HFF-Myc (cell line): ENCODE data around the gene ERAL1.

Experiments used
- DNase-seq: peaks from one replicate; pipeline ENCODE4 v3.0.0-alpha.2; 2011; ENCODE audit warnings: low read depth; ENCODE audit errors: extremely low read depth
- H3K4me3 ChIP-seq: replicated peaks from 2 replicates; pipeline ENCODE4 v1.5.1; 2011; ENCODE audit warnings: low read depth, mild to moderate bottlenecking, control low read depth, low read length
- TF ChIP-seq, protein P1 (sequence below): IDR thresholded peaks from 2 replicates; pipeline ENCODE4 v1.5.1; 2012; ENCODE audit warnings: mild to moderate bottlenecking, low read depth, low read length, control low read depth; ENCODE audit errors: missing control alignments

ERAL1 gene

DNA sequence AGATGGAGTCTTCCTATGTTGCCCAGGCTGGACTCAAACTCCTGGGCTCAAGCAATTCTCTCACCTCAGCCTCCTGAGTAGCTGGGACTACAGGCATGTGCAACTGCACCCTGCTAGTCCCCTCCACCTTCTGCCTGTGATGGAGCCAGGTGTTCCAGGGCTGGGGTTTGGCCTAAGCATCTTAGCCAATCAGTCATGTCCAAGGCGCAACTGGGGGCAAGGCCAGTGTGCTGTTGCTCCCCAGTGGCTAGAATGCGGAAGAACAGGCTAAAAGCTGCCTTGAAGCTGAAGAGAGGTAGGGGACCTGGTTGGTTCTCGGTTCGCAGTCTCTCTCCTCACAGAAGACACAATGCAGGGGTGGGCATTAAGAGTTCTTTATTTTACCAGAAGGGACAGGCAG is 24.2 kb downstream of the ERAL1 start:
- TF ChIP-seq, protein P1, sequence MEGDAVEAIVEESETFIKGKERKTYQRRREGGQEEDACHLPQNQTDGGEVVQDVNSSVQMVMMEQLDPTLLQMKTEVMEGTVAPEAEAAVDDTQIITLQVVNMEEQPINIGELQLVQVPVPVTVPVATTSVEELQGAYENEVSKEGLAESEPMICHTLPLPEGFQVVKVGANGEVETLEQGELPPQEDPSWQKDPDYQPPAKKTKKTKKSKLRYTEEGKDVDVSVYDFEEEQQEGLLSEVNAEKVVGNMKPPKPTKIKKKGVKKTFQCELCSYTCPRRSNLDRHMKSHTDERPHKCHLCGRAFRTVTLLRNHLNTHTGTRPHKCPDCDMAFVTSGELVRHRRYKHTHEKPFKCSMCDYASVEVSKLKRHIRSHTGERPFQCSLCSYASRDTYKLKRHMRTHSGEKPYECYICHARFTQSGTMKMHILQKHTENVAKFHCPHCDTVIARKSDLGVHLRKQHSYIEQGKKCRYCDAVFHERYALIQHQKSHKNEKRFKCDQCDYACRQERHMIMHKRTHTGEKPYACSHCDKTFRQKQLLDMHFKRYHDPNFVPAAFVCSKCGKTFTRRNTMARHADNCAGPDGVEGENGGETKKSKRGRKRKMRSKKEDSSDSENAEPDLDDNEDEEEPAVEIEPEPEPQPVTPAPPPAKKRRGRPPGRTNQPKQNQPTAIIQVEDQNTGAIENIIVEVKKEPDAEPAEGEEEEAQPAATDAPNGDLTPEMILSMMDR: peak; percentile 49
- DNase-seq: no peak

DNA sequence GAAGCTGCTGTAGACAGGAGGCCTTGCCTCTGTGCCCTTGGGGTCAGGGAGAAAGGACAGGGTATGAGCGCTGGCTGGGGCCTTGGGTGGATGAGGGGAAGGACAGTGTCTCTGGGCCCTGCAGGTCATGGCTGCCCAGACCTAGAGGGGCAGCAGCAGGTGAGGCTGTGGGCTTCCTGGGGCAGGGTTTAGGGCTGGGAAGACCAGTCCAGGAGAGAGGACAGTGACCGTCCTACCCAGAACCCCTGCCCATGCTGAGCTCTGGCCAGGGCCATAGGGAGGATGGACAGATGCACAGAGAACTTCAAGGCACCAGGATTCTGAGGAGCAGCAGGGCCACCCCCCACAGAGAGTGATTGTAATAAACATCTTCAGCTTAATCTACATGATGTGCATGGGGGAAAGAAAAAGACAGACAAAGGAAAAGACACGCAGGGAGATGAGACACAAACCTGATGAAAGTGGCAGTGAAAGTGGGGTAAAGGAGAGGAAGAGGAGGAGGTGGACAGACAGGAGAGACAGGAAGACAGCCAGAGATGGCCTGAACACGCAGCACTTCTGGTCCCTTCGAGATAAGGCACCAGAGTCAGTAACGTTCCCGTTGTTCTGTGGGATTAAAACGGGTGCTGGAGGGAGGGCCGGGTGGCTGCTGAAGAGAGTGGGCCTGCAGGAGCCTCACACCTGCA is 25.2 kb downstream of the ERAL1 start:
- TF ChIP-seq, protein P1: no peak
- no peak for DNase-seq
- no peak overlapping the region for H3K4me3 ChIP-seq

More for the DNA sequence above, 24.2 kb downstream of the ERAL1 start:
- H3K4me3 ChIP-seq: no peak overlapping the region

DNA sequence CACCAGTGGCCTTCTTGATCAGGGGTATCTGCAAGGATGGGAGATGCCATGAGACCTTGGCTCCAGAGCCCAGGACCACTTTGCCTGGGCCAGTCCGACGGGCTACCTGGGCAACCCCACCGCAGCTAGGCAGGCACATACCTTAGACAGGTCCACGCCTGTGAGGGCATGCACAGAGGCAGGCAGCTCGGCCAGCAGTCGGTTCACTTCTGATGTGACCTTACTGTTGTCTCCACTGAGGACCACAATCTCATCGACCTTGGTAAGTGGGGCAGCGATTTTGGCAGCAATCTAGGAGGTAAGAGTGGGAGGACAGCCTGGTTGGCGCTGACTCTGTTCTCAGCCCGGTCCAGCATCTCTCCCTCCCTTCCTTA is 25.7 kb downstream of the ERAL1 start:
- no peak overlapping the region for H3K4me3 ChIP-seq
- DNase-seq: no peak
- TF ChIP-seq, protein P1: no peak

DNA sequence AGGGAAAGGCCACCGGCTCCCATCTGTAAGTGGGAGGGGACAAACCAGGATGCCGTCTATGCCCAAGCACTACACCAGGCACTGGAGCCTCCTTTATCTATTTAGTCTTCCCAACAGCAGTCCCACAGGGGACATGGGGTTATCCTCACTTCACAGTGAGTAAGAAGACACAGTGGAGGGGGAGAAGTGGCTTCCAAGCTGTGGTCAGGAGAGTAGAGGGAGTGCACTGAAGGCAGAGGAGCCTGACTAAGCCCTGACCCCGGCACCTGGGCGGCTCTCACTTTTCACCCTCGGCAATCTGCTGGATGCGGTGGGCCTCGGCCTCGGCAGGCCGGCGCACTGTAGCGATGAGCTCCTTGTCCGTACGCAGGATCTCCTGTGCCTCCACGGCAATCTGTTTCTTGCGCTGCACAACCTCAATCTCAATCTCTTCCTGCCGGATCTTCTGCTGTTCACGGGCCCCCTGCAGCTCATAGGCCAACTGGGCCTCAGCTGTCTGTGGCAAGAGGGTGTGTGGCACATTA is 26.8 kb downstream of the ERAL1 start:
- TF ChIP-seq, protein P1: no peak
- H3K4me3 ChIP-seq: no peak overlapping the region
- no peak for DNase-seq

DNA sequence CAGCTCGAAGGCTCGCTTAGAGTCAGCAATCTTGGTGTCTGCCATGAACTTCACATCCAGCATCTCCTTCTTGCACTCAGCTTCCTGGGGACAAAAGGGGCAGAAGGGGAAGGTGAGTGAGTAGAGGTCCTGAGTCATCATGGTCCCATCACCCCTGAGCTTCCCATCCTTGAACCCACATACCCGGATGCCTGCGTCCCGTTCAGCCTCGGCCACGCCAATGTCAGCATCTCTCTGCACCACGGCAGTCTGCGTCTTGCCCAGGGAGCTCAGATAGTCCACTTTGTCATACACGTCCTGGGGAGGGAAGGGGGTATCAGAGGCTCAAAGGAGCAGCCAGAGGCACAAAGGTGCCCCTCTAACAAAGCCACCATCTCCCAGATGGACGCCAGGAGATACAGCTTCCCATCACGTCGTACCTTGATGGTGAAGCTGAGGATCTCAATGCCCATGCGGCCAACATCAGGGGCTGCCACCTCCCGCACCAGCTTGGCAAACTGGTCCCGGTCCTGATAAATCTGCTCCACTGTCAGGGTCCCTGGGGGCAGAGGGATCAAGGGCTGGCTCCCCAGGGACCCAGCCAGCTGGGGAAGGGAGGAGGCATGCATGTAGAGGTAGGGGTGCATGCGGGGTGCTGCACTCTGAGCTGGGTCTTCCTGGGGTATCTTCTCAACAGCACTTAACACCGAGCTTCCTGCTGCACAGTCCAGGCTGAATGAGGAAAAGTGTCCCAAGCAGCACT is 27.5 kb downstream of the ERAL1 start:
- TF ChIP-seq, protein P1: no peak
- DNase-seq: no peak
- no peak overlapping the region for H3K4me3 ChIP-seq

DNA sequence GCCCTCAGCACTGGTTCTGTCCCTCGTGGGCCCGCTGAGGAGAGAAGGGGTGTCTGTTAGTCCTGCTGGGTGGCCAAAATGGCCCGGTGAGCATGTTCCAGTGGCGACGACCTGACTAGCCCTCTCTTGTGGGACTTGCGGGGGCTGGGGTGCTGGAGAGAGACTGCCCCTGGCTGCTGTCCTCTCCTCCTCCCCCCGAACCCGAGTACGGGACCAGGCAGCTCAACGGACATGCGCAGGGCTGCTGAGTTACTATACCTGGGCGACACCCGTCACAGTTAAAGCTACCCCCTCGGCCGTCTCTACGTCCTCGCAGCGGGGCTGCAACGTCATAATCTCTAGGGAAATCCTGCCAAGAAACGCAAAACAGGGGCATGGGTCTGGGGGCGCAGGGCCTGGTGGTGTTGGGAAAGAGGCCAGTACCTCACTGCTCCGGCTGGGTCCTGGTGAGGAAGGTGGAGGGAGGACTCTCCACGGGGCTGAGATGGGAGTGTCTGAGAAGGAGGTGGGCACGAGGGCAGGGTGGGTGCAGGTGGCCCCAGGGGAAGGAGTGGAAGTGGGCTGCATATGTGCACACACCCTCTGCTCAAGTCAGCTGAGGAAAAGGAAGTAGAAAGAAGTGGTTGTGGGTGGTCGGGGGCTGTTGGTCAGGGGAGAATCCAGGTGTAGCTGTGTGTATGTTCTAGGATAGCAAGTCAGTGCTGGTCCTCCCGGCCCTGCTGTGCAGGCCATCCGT is 29.3 kb downstream of the ERAL1 start:
- no peak overlapping the region for H3K4me3 ChIP-seq
- DNase-seq: no peak
- TF ChIP-seq, protein P1: no peak
